Neural crest cell (in vitro differentiated cells): Measurements from ENCODE around the gene MAPT. TPM values are rescaled to one million over a fixed set of nuclear protein-coding genes. Genes with fewer than 3 reads are reported as not detected.
"Not testable (repeated sequence)": the region's sequence is repeated elsewhere in the genome, so short reads cannot be mapped to it uniquely, and the experiment has no call there.

ENCODE experiments used
- DNase-seq: peaks from one replicate; pipeline ENCODE4 v3.0.0; 2021; ENCODE audit warnings: low read depth, mixed read lengths, low spot score
- H3K27ac Mint-ChIP-seq: one replicate; pipeline ENCODE4 v1.8.0; 2021; ENCODE audit warnings: mild to moderate bottlenecking, mixed read lengths; ENCODE audit not compliant: unreplicated experiment
- H3K27me3 Mint-ChIP-seq: 2 replicates; pipeline ENCODE4 v1.8.0; 2021; ENCODE audit warnings: low read depth, mild to moderate bottlenecking, mixed read lengths
- H3K36me3 Mint-ChIP-seq: 2 replicates; pipeline ENCODE4 v1.8.0; 2021; ENCODE audit warnings: low read depth, mild to moderate bottlenecking, mixed read lengths
- H3K4me1 Mint-ChIP-seq: 2 replicates; pipeline ENCODE4 v1.8.0; 2021; ENCODE audit warnings: mixed read lengths
- H3K4me3 Mint-ChIP-seq: one replicate; pipeline ENCODE4 v1.8.0; 2021; ENCODE audit warnings: mild to moderate bottlenecking, mixed read lengths
- H3K9me3 Mint-ChIP-seq: 2 replicates; pipeline ENCODE4 v1.8.0; 2021; ENCODE audit warnings: mixed read lengths
- CTCF ChIP-seq: fragments of 200-600 bp; sonication (generic); conservative IDR thresholded peaks from 2 replicates; pipeline ENCODE4 v1.5.0; 2021; ENCODE audit warnings: antibody characterized with exemption, mild to moderate bottlenecking
- total RNA-seq: library from RNA; stranded (reverse); gene quantifications from 2 replicates; pipeline ENCODE4 v1.2.1, GENCODE V29; 2021

The MAPT gene
- total RNA-seq, 1 donor from 2014 or later: 9.5 TPM

- Mint-ChIP-seq H3K4me3 (no peak overlapping the region), H3K9me3 (peaks cover 4% of the 10 kb centered on the region), H3K4me1 (no peaks in the 10 kb centered on the region), H3K27ac (no peak overlapping the region), H3K36me3 (peaks cover 4% of the 10 kb centered on the region), H3K27me3 (peaks cover 31% of the 10 kb centered on the region)
- no peak for DNase-seq
- TF ChIP-seq CTCF: no peak
These were observed 13.5 kb downstream of the MAPT start for GRCh38 chr17:45907750-45908395.

- DNase-seq: no peak
- Mint-ChIP-seq H3K27me3 (peaks cover 29% of the 10 kb centered on the region), H3K4me1 (no peaks in the 10 kb centered on the region), H3K4me3 (no peak overlapping the region), H3K27ac (no peak overlapping the region), H3K36me3 (peaks cover 4% of the 10 kb centered on the region), H3K9me3 (peaks cover 4% of the 10 kb centered on the region)
- no peak for TF ChIP-seq CTCF
These were observed 14.1 kb downstream of the MAPT start for GRCh38 chr17:45908460-45908859.

GRCh38 chr17:45908935-45909334 lies 14.6 kb downstream of the MAPT start:
- H3K4me1 Mint-ChIP-seq: peaks cover 3% of the 10 kb centered on the region
- DNase-seq: no peak
- H3K27ac Mint-ChIP-seq: no peak overlapping the region
- peaks cover 29% of the 10 kb centered on the region for H3K27me3 Mint-ChIP-seq
- H3K9me3 Mint-ChIP-seq: peaks cover 4% of the 10 kb centered on the region
- peaks cover 4% of the 10 kb centered on the region for H3K36me3 Mint-ChIP-seq
- TF ChIP-seq CTCF: no peak
- H3K4me3 Mint-ChIP-seq: no peak overlapping the region

- no peak overlapping the region for H3K4me3 Mint-ChIP-seq
- H3K36me3 Mint-ChIP-seq: peaks cover 4% of the 10 kb centered on the region
- H3K9me3 Mint-ChIP-seq: peaks cover 4% of the 10 kb centered on the region
- no peak for DNase-seq
- peaks cover 15% of the 10 kb centered on the region for H3K4me1 Mint-ChIP-seq
- no peak for TF ChIP-seq CTCF
- H3K27me3 Mint-ChIP-seq: peaks cover 23% of the 10 kb centered on the region
- H3K27ac Mint-ChIP-seq: no peak overlapping the region
These were observed 16.3 kb downstream of the MAPT start for GRCh38 chr17:45910667-45911066.

- peaks cover 4% of the 10 kb centered on the region for H3K9me3 Mint-ChIP-seq
- no peak overlapping the region for H3K4me3 Mint-ChIP-seq
- peaks cover 4% of the 10 kb centered on the region for H3K36me3 Mint-ChIP-seq
- peaks cover 13% of the 10 kb centered on the region for H3K27me3 Mint-ChIP-seq
- H3K27ac Mint-ChIP-seq: no peak overlapping the region
- DNase-seq: no peak
- peaks cover 19% of the 10 kb centered on the region for H3K4me1 Mint-ChIP-seq
- TF ChIP-seq CTCF: no peak
These were observed 18.0 kb downstream of the MAPT start for GRCh38 chr17:45912319-45912718.

- DNase-seq, H3K36me3 Mint-ChIP-seq, H3K4me3 Mint-ChIP-seq, H3K27ac Mint-ChIP-seq, H3K27me3 Mint-ChIP-seq, H3K9me3 Mint-ChIP-seq: not testable (repeated sequence)
- peaks cover 21% of the 10 kb centered on the region for H3K4me1 Mint-ChIP-seq
These were observed 18.7 kb downstream of the MAPT start for GRCh38 chr17:45913030-45913429.
